Body of pancreas (tissue), 4 donors: ENCODE measurements around the gene GOLGA8T.
"Not testable (repeated sequence)": the region's sequence is repeated elsewhere in the genome, so short reads cannot be mapped to it uniquely, and the experiment has no call there.

Experiments used
- POLR2A ChIP-seq, 3 donors: fragments of 450-650 bp; IDR thresholded peaks; one replicate each; pipeline ENCODE4 v1.6.1; 2016; ENCODE audit warnings: antibody characterized with exemption in 3 of 3, mild to moderate bottlenecking in 2 of 3
- TF ChIP-seq, protein P1 (sequence below), 7 experiments: fragments of 450-650 bp in 4 of 7; fragments of 200-600 bp in 3 of 7; sonication (generic) in 3 of 7; IDR thresholded peaks; one replicate each; pipeline ENCODE4 v1.5.1; 2016 to 2019; ENCODE audit warnings: antibody characterized with exemption in 7 of 7

DNA sequence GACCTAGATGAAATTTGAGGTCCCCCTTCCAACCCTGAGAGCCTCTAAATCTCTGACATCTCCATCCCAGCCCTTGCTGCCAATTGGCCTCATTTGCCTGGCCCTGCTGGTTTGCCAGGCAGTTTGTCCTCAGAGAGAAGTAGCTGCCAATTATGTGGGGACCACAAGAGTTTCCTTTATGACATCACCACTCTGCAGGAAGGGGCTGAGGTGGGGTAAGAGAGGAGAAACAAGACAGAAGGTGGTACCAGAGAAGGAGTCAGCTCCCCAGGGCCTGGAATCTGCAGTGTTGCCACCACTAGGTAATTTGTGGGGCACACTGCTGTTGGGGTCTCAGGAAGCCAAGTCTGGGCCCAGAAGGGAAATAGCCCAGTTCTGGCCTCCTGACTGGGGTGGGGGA is 45.0 kb downstream of the GOLGA8T start:
- TF ChIP-seq, protein P1, sequence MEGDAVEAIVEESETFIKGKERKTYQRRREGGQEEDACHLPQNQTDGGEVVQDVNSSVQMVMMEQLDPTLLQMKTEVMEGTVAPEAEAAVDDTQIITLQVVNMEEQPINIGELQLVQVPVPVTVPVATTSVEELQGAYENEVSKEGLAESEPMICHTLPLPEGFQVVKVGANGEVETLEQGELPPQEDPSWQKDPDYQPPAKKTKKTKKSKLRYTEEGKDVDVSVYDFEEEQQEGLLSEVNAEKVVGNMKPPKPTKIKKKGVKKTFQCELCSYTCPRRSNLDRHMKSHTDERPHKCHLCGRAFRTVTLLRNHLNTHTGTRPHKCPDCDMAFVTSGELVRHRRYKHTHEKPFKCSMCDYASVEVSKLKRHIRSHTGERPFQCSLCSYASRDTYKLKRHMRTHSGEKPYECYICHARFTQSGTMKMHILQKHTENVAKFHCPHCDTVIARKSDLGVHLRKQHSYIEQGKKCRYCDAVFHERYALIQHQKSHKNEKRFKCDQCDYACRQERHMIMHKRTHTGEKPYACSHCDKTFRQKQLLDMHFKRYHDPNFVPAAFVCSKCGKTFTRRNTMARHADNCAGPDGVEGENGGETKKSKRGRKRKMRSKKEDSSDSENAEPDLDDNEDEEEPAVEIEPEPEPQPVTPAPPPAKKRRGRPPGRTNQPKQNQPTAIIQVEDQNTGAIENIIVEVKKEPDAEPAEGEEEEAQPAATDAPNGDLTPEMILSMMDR (IDR thresholded peaks at IDR 0.05), result not testable (repeated sequence)
- not testable (repeated sequence) for TF ChIP-seq POLR2A (IDR thresholded peaks at IDR 0.05)
